ENCODE results near the gene B3GNT2.
"Not testable (repeated sequence)": the region's sequence is repeated elsewhere in the genome, so short reads cannot be mapped to it uniquely, and the experiment has no call there.

B3GNT2 gene

GRCh38 chr2:62267696-62268095 is 71.8 kb downstream of the B3GNT2 start:
- TF ChIP-seq CTCF (IDR thresholded peaks at IDR 0.05; ENCODE audit: low read depth, low read length, missing control alignments), result no peak

GRCh38 chr2:62268681-62269188 is 72.8 kb downstream of the B3GNT2 start:
- DNase-seq (ENCODE audit: extremely low read depth, low read depth), result not testable (repeated sequence)

More at GRCh38 chr2:62267696-62268095, 71.8 kb downstream of the B3GNT2 start:
- no peak overlapping the region for H3K4me3 ChIP-seq (replicated peaks; ENCODE audit: low read depth, low read length)
- no peak for DNase-seq (ENCODE audit: extremely low read depth, low read depth)

GRCh38 chr2:62270728-62271127 is 74.8 kb downstream of the B3GNT2 start:
- peak; percentile 5 for DNase-seq (ENCODE audit: extremely low read depth, low read depth)
- no peak for TF ChIP-seq CTCF (IDR thresholded peaks at IDR 0.05; ENCODE audit: low read depth, low read length, missing control alignments)
- no peak overlapping the region for H3K4me3 ChIP-seq (replicated peaks; ENCODE audit: low read depth, low read length)

More at GRCh38 chr2:62268681-62269188, 72.8 kb downstream of the B3GNT2 start:
- H3K4me3 ChIP-seq (replicated peaks; ENCODE audit: low read depth, low read length), result not testable (repeated sequence)

All from HFF-Myc (cell line).